Natural killer cell (primary cell): ENCODE data around the gene OR56B1. TPM values are rescaled to one million over a fixed set of nuclear protein-coding genes. Genes with fewer than 3 reads are reported as not detected.
"Not testable (repeated sequence)": the region's sequence is repeated elsewhere in the genome, so short reads cannot be mapped to it uniquely, and the experiment has no call there.

Source experiments
- ATAC-seq, 3 donors: fragments of 150-1000 bp in 2 of 3; fragments of 200-7000 bp in 1 of 3; cut with Tn5 transposase; 1 replicate in 1 of 3; 2 replicates in 2 of 3; pipeline ENCODE4 v1.10.0; 2021; ENCODE audit warnings: mild to moderate bottlenecking in 2 of 3, moderate library complexity in 2 of 3
- DNase-seq, 2 donors: peaks; one replicate each; pipeline versions ENCODE4 v3.0.0 to v3.0.0-alpha.2; 2013 to 2021; ENCODE audit warnings: mixed read lengths in 1 of 2
- H3K27ac ChIP-seq: one replicate; pipeline ENCODE4 v1.5.1; 2013; ENCODE audit warnings: mild to moderate bottlenecking, low read length
- H3K27me3 ChIP-seq: one replicate; pipeline ENCODE4 v1.6.1; 2013; ENCODE audit warnings: low read length; ENCODE audit not compliant: control insufficient read depth, insufficient read depth
- H3K36me3 ChIP-seq: one replicate; pipeline ENCODE4 v1.6.1; 2013; ENCODE audit warnings: low read length; ENCODE audit not compliant: control insufficient read depth, insufficient read depth
- H3K4me1 ChIP-seq: one replicate; pipeline ENCODE4 v1.6.1; 2013; ENCODE audit warnings: low read length; ENCODE audit not compliant: control insufficient read depth, insufficient read depth
- H3K4me3 ChIP-seq: one replicate; pipeline ENCODE4 v1.5.1; 2013; ENCODE audit warnings: low read length
- H3K9me3 ChIP-seq: one replicate; pipeline ENCODE4 v1.6.1; 2013; ENCODE audit warnings: low read length; ENCODE audit not compliant: control insufficient read depth, insufficient read depth
- H3K27ac Mint-ChIP-seq, 2 donors: one replicate each; pipeline ENCODE4 v1.8.0; 2022; ENCODE audit warnings: mild to moderate bottlenecking in 2 of 2, mixed read lengths in 2 of 2, moderate library complexity in 1 of 2
- H3K27me3 Mint-ChIP-seq, 2 donors: one replicate each; pipeline ENCODE4 v1.8.0; 2022; ENCODE audit warnings: low read depth in 2 of 2, mixed read lengths in 2 of 2
- H3K36me3 Mint-ChIP-seq: one replicate; pipeline ENCODE4 v1.8.0; 2022; ENCODE audit warnings: mixed read lengths
- H3K4me1 Mint-ChIP-seq, 2 donors: one replicate each; pipeline ENCODE4 v1.8.0; 2022; ENCODE audit warnings: mixed read lengths in 2 of 2
- H3K4me3 Mint-ChIP-seq: one replicate; pipeline ENCODE4 v1.8.0; 2022; ENCODE audit warnings: mild to moderate bottlenecking, moderate library complexity, mixed read lengths
- H3K9me3 Mint-ChIP-seq, 2 donors: one replicate each; pipeline ENCODE4 v1.8.0; 2022; ENCODE audit warnings: mixed read lengths in 2 of 2
- CTCF ChIP-seq: fragments of 200-600 bp; IDR thresholded peaks from one replicate; pipeline ENCODE4 v1.8.0; 2022; ENCODE audit warnings: antibody characterized with exemption
- WGBS: methylation state at CpG from one replicate; pipeline ENCODE4 v1.1.7; 2013; ENCODE audit warnings: missing lambda C conversion rate; ENCODE audit not compliant: insufficient coverage; 5-methylcytosine and 5-hydroxymethylcytosine counted together
- intact Hi-C: fragments of 100-400 bp; cut with micrococcal nuclease; formaldehyde crosslinking; loops from one replicate; pipeline ENCODE4 v1.14.2; 2022
- total RNA-seq, 4 donors: library from RNA; stranded (reverse); fragments of 120-200 nt in 1 of 4; gene quantifications; one replicate each; pipeline versions ENCODE4 v1.2.3 to v1.2.4, GENCODE V29; 2013 to 2022

Gene OR56B1
- total RNA-seq, 3 donors from 2014 or later (not counting 1 experiment from before 2014, with no cell fraction given), result 0.18 to 0.93 (median 0.42) TPM

GRCh38 chr11:5690216-5690615 is 46.0 kb upstream of the OR56B1 start:
- peaks cover 48 to 63% of the 10 kb centered on the region in 2 donors for H3K4me1 Mint-ChIP-seq
- peak overlapping the region; percentile 96 to 97 for H3K27ac Mint-ChIP-seq
- DNase-seq, result peak in 1 of 2 donors; percentile 20

GRCh38 chr11:5690736-5691135 is 45.5 kb upstream of the OR56B1 start:
- Mint-ChIP-seq H3K27me3 (no peaks in the 10 kb centered on the region), H3K9me3 (no peaks in the 10 kb centered on the region), H3K27ac (peak overlapping the region; percentile 96 to 97), H3K4me3 (peak overlapping the region; percentile 97), H3K36me3 (no peaks in the 10 kb centered on the region), H3K4me1 (peaks cover 52 to 65% of the 10 kb centered on the region in 2 donors)
- no peak for TF ChIP-seq CTCF
- Histone ChIP-seq H3K27me3 (no peaks in the 10 kb centered on the region), H3K4me1 (peaks cover 22% of the 10 kb centered on the region), H3K4me3 (peak overlapping the region; percentile 79), H3K27ac (peak overlapping the region; percentile 92), H3K36me3 (peaks cover 14% of the 10 kb centered on the region), H3K9me3 (no peaks in the 10 kb centered on the region)
- 2% methylated on average over 5 of the region's 5 CpGs for WGBS
- peak in 1 of 2 donors; percentile 30 for DNase-seq
- intact Hi-C loops, result no loop called here
- no peak for ATAC-seq

More at GRCh38 chr11:5690216-5690615, 46.0 kb upstream of the OR56B1 start:
- H3K36me3 ChIP-seq, result peaks cover 12% of the 10 kb centered on the region
- H3K27me3 ChIP-seq, result no peaks in the 10 kb centered on the region
- H3K4me3 ChIP-seq, result peak overlapping the region; percentile 79
- H3K9me3 ChIP-seq, result no peaks in the 10 kb centered on the region
- H3K9me3 Mint-ChIP-seq, result no peaks in the 10 kb centered on the region
- intact Hi-C loops, result no loop called here
- H3K27me3 Mint-ChIP-seq, result no peaks in the 10 kb centered on the region
- peak overlapping the region; percentile 92 for H3K27ac ChIP-seq
- WGBS, result 0% methylated on average over 2 of the region's 5 CpGs
- no peak for TF ChIP-seq CTCF
- no peak for ATAC-seq
- no peaks in the 10 kb centered on the region for H3K36me3 Mint-ChIP-seq
- H3K4me3 Mint-ChIP-seq, result peak overlapping the region; percentile 97
- peaks cover 25% of the 10 kb centered on the region for H3K4me1 ChIP-seq

- H3K27me3 ChIP-seq, H3K27me3 Mint-ChIP-seq, H3K36me3 Mint-ChIP-seq, H3K9me3 Mint-ChIP-seq, H3K9me3 ChIP-seq, intact Hi-C loops: not testable (repeated sequence)
- H3K4me1 Mint-ChIP-seq, result peaks cover 58 to 68% of the 10 kb centered on the region in 2 donors
- H3K27ac Mint-ChIP-seq, result peak overlapping the region; percentile 96 to 97
- ATAC-seq (peak in 1 of 3 donors; percentile 21), DNase-seq (peak in 1 of 2 donors; percentile 39)
- Histone ChIP-seq H3K36me3 (peaks cover 21% of the 10 kb centered on the region), H3K4me3 (peak overlapping the region; percentile 79), H3K27ac (peak overlapping the region; percentile 92), H3K4me1 (peaks cover 22% of the 10 kb centered on the region)
- H3K4me3 Mint-ChIP-seq, result peak overlapping the region; percentile 97
- 2% methylated on average over 7 of the region's 12 CpGs for WGBS
Observed at GRCh38 chr11:5691238-5691963, 44.8 kb upstream of the OR56B1 start.

GRCh38 chr11:5691964-5692361 is 44.3 kb upstream of the OR56B1 start:
- TF ChIP-seq CTCF, result no peak
- peak overlapping the region; percentile 92 for H3K27ac ChIP-seq
- Mint-ChIP-seq H3K27ac (peak overlapping the region; percentile 96 to 97), H3K36me3 (peaks cover 10% of the 10 kb centered on the region), H3K4me1 (peaks cover 64 to 73% of the 10 kb centered on the region in 2 donors), H3K9me3 (no peaks in the 10 kb centered on the region), H3K27me3 (no peaks in the 10 kb centered on the region), H3K4me3 (peak overlapping the region; percentile 97)
- H3K27me3 ChIP-seq, result no peaks in the 10 kb centered on the region
- intact Hi-C loops, result no loop called here
- peaks cover 22% of the 10 kb centered on the region for H3K4me1 ChIP-seq
- no peaks in the 10 kb centered on the region for H3K9me3 ChIP-seq
- ATAC-seq (peak; percentile 18 to 41 (median 39)), DNase-seq (peak in 1 of 2 donors; percentile 32)
- H3K4me3 ChIP-seq, result peak overlapping the region; percentile 79
- WGBS, result no CpG with 5 or more reads among the region's 3 CpGs
- H3K36me3 ChIP-seq, result peaks cover 26% of the 10 kb centered on the region
